ENCODE measurements around the gene SLC4A11.

SLC4A11 gene

GRCh38 chr20:3255728-3256127, 16.7 kb upstream of the SLC4A11 start:
- TF ChIP-seq, protein P1, sequence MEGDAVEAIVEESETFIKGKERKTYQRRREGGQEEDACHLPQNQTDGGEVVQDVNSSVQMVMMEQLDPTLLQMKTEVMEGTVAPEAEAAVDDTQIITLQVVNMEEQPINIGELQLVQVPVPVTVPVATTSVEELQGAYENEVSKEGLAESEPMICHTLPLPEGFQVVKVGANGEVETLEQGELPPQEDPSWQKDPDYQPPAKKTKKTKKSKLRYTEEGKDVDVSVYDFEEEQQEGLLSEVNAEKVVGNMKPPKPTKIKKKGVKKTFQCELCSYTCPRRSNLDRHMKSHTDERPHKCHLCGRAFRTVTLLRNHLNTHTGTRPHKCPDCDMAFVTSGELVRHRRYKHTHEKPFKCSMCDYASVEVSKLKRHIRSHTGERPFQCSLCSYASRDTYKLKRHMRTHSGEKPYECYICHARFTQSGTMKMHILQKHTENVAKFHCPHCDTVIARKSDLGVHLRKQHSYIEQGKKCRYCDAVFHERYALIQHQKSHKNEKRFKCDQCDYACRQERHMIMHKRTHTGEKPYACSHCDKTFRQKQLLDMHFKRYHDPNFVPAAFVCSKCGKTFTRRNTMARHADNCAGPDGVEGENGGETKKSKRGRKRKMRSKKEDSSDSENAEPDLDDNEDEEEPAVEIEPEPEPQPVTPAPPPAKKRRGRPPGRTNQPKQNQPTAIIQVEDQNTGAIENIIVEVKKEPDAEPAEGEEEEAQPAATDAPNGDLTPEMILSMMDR (IDR thresholded peaks at IDR 0.05; ENCODE audit: low read depth, low read length): no peak
- DNase-seq (ENCODE audit: extremely low read depth, low read depth): no peak

DNA sequence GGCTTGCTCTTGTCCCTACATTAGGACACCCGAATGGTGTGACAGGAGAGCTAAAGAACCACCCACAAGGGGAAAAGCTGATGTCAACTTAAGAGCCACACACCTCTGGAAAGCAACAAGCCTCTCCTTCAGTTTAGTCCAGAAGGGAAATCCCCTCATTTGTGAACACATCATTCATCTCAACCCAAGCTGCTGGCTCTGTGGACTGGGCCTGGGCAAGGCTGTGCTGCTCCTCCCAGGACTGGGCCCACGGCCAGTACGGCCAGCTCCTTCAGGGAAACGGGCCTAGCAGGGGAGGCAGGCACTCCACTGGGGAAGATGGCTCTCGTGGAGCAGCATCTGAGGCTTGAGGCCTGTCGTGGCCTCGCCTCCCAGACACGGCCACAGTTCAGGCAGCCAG, 12.8 kb upstream of the SLC4A11 start:
- no peak for DNase-seq (ENCODE audit: extremely low read depth, low read depth)

GRCh38 chr20:3250091-3250504, 11.1 kb upstream of the SLC4A11 start:
- DNase-seq (ENCODE audit: extremely low read depth, low read depth): no peak
- TF ChIP-seq, protein P1 (IDR thresholded peaks at IDR 0.05; ENCODE audit: low read depth, low read length): no peak; the same call in 1 of the 2 replicates

More for the DNA sequence above, 12.8 kb upstream of the SLC4A11 start:
- TF ChIP-seq, protein P1 (IDR thresholded peaks at IDR 0.05; ENCODE audit: low read depth, low read length): no peak

DNA sequence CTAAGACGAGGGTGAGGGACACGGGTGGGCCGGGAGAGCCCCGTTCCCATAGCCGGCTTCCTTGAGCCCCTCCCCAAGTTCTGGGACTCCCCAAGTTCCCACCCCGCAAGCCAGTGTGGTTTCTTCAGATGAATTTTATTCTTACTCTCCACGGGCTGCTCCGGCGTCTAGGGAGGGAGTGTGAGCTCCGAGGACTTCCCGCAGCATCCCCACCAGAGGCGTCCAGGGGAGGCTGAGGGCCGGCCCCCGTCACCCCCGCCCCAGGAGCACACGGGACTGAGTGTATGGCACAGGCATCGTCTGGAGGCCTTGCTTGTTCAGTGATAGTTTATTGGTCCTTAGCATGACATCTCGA, 10.0 kb upstream of the SLC4A11 start:
- no peak for DNase-seq (ENCODE audit: extremely low read depth, low read depth)
- TF ChIP-seq, protein P1 (IDR thresholded peaks at IDR 0.05; ENCODE audit: low read depth, low read length): no peak

- no peak for DNase-seq (ENCODE audit: extremely low read depth, low read depth)
- TF ChIP-seq, protein P1 (IDR thresholded peaks at IDR 0.05; ENCODE audit: low read depth, low read length): no peak
Observed at GRCh38 chr20:3248167-3248992, 9.4 kb upstream of the SLC4A11 start.

DNA sequence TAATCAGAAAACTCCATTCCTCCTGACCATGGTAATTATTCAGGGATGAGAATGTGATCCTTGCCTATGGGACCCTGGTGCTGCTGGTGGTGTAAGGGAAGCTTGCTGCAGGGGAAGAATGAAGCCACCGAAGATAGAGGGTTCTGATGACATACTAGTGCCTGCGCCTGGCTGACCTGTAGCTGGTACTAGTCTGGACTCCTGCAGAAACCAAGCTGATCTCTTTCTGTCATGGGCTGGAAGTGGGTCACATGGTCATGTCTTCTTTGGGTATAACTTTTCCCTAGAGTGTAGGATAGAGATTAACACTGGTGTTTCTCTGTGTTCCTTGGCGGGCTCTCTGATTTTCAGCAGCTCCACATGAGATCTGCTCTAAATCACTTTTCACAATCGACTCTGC, 8.6 kb upstream of the SLC4A11 start:
- TF ChIP-seq, protein P1 (IDR thresholded peaks at IDR 0.05; ENCODE audit: low read depth, low read length): no peak
- no peak for DNase-seq (ENCODE audit: extremely low read depth, low read depth)

DNA sequence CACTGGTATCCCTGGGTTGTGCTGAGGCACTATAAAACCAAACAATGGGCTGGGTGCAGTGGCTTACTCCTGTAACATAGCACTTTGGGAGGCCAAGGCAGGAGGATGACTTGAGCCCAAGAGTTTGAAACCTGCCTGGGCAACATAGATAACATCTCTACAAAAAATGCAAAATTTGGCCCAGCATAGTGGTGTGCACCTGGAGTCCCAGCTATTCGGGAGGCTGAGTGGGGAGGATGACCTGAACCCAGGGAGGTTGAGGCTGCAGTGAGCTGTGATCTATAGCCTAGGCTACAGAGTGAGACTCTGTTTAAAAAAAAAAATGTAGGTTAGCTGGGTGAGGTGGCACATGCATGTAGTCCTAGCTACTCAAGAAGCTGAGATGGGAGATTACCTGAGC, 7.7 kb upstream of the SLC4A11 start:
- TF ChIP-seq, protein P1 (IDR thresholded peaks at IDR 0.05; ENCODE audit: low read depth, low read length): no peak
- no peak for DNase-seq (ENCODE audit: extremely low read depth, low read depth)
